ENCODE measurements around the gene FILIP1. TPM values are rescaled to one million over a fixed set of nuclear protein-coding genes. Genes with fewer than 3 reads are reported as not detected.

The FILIP1 gene
- total RNA-seq, 6 donors from 2014 or later, result 16.7 to 31.7 (median 21.7) TPM

DNA sequence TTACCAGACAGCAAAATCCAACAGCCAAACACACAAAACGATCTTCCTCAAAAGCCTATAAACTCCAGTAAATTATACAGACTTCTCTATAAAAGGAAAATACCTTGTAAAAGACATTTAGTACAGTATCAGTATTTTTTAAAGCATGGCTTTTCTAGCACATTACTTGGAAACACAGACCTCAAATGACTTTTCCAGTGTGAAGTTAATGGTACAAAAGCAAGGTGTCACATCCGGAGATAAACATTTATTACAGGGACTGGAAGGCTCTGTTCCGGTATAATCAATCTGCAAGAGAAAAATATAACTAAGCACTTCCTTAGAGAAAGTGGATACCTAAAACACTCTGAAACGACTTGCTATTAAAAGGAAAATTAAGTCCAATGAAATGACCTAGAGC is 226.1 kb downstream of the FILIP1 start:
- Histone ChIP-seq H3K4me3 (no peak overlapping the region), H3K27me3 (no peaks in the 10 kb centered on the region), H3K27ac (peak overlapping the region in 2 of 4 donors; percentile 7 to 27), H3K9me3 (no peaks in the 10 kb centered on the region), H3K4me1 (peaks cover 26 to 36% (median 32%) of the 10 kb centered on the region in 4 donors), H3K36me3 (peaks cover 3 to 29% (median 13%) of the 10 kb centered on the region in 4 donors)
- no peak for TF ChIP-seq POLR2AphosphoS5 (IDR thresholded peaks at IDR 0.05)
- TF ChIP-seq, protein P1, sequence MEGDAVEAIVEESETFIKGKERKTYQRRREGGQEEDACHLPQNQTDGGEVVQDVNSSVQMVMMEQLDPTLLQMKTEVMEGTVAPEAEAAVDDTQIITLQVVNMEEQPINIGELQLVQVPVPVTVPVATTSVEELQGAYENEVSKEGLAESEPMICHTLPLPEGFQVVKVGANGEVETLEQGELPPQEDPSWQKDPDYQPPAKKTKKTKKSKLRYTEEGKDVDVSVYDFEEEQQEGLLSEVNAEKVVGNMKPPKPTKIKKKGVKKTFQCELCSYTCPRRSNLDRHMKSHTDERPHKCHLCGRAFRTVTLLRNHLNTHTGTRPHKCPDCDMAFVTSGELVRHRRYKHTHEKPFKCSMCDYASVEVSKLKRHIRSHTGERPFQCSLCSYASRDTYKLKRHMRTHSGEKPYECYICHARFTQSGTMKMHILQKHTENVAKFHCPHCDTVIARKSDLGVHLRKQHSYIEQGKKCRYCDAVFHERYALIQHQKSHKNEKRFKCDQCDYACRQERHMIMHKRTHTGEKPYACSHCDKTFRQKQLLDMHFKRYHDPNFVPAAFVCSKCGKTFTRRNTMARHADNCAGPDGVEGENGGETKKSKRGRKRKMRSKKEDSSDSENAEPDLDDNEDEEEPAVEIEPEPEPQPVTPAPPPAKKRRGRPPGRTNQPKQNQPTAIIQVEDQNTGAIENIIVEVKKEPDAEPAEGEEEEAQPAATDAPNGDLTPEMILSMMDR (IDR thresholded peaks at IDR 0.05), result no peak
- no peak for TF ChIP-seq POLR2A (IDR thresholded peaks at IDR 0.05)
- TF ChIP-seq EP300 (IDR thresholded peaks at IDR 0.05), result no peak
- 29 to 35% methylated on average over 4 of the region's 4 CpGs for WGBS, 2 donors
- ATAC-seq (ENCODE audit: low FRiP score in 2 of 2), result no peak
- DNase-seq, result no peak

DNA sequence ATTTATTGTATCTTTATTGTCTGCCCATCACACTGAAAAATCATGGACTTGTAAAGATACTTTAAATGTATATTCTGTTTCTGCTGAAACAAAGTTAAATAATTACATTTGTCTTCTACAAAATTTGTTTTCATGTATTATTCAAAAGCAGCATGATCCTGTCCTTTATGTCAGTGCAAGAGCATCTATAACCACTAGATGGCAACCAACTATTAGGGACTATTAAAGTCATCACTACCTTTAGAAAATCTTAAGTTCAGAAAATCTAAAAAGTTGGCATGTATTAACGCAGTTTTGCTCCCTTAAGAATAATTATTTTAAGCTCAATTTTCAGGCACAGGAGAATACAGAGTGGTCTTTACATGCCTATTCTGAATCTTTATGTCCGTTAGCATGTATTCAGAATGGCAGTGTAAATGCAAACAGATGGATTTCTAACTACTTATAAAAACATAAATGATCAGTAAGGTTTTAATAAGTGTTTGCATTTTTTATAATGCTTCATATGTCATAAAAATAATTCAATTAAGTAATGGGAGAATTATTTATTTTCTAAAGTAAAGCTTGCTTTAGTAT is 226.8 kb downstream of the FILIP1 start:
- H3K27me3 ChIP-seq, result no peaks in the 10 kb centered on the region
- no peak overlapping the region for H3K4me3 ChIP-seq
- peaks cover 22 to 33% (median 26%) of the 10 kb centered on the region in 4 donors for H3K4me1 ChIP-seq
- peaks cover 5 to 36% (median 18%) of the 10 kb centered on the region in 4 donors for H3K36me3 ChIP-seq
- 52 to 62% methylated on average over 2 of the region's 2 CpGs for WGBS, 2 donors
- DNase-seq (no peak), ATAC-seq (ENCODE audit: low FRiP score in 2 of 2) (peak; percentile 63 to 86)
- TF ChIP-seq POLR2A (IDR thresholded peaks at IDR 0.05), result no peak
- no peak for TF ChIP-seq POLR2AphosphoS5 (IDR thresholded peaks at IDR 0.05)
- TF ChIP-seq EP300 (IDR thresholded peaks at IDR 0.05), result no peak
- TF ChIP-seq, protein P1 (IDR thresholded peaks at IDR 0.05), result peak; percentile 64 to 88 (median 72)
- no peak overlapping the region for H3K27ac ChIP-seq
- H3K9me3 ChIP-seq, result no peaks in the 10 kb centered on the region

DNA sequence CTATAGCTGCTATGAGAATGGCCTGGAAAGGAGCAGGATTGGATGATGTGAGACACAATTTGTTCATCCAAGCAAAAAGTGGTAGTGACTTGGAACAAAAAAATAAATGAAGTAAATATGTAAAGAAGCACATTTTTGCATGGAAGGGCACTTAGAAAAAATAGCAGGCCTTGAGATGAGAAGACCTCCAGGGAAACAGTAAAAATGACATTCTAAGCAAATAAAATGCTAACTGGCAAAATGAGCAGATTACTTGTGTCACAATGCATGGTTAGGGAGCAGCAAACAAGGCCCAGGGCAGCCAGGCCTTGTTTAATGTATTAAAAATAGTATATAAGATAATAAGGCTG is 230.2 kb downstream of the FILIP1 start:
- H3K4me1 ChIP-seq, result peaks cover 16 to 21% (median 18%) of the 10 kb centered on the region in 4 donors
- H3K27me3 ChIP-seq, result no peaks in the 10 kb centered on the region
- peaks cover 15 to 64% (median 35%) of the 10 kb centered on the region in 4 donors for H3K36me3 ChIP-seq
- H3K9me3 ChIP-seq, result no peaks in the 10 kb centered on the region
- TF ChIP-seq POLR2AphosphoS5 (IDR thresholded peaks at IDR 0.05) (no peak), EP300 (IDR thresholded peaks at IDR 0.05) (no peak), POLR2A (IDR thresholded peaks at IDR 0.05) (no peak)
- TF ChIP-seq, protein P1 (IDR thresholded peaks at IDR 0.05), result no peak
- no peak overlapping the region for H3K27ac ChIP-seq
- no peak overlapping the region for H3K4me3 ChIP-seq
- ATAC-seq (ENCODE audit: low FRiP score in 2 of 2), result no peak
- DNase-seq, result no peak

DNA sequence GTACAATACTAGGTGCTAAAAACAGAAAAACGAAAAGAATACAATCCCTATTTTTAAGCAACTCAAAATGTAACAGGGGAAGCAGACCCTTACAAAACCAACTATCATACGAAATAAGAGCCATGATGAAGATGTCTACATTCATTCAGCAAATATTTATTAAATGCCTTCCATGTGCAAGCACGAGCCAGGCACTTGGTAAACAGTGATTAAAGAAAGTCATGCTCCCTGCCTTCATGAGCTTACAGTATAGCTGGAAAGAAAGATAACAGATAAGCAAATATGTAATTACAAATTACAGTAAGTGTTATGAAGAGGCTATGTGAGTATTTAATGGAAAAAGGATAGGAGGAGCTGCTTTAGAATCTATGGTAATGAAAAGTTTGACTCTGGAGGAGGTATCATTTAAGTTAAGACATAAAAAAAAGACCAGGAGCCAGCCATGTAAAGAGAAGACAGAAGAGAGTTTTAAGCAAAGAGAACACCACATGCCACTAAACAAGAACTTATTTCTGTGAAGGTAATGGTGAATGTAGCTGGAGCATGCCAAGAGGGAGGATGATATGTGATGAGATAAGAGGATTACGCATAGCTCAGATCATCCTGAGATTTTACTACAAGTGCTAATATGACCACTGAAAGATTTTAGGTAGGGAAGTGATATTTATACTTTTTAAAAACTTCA is 230.7 kb downstream of the FILIP1 start:
- TF ChIP-seq POLR2A (IDR thresholded peaks at IDR 0.05) (no peak), POLR2AphosphoS5 (IDR thresholded peaks at IDR 0.05) (no peak), EP300 (IDR thresholded peaks at IDR 0.05) (no peak)
- TF ChIP-seq, protein P1 (IDR thresholded peaks at IDR 0.05), result no peak
- Histone ChIP-seq H3K4me3 (no peak overlapping the region), H3K27ac (no peak overlapping the region), H3K9me3 (no peaks in the 10 kb centered on the region), H3K4me1 (peaks cover 12 to 15% (median 13%) of the 10 kb centered on the region in 4 donors), H3K36me3 (peaks cover 16 to 70% (median 38%) of the 10 kb centered on the region in 4 donors), H3K27me3 (no peaks in the 10 kb centered on the region)
- WGBS, 2 donors, result 69 to 73% methylated on average over 4 of the region's 4 CpGs
- DNase-seq (no peak), ATAC-seq (ENCODE audit: low FRiP score in 2 of 2) (no peak)

Data from upper lobe of left lung (tissue), 6 donors.